Measurements from ENCODE around the gene STIL. TPM values are rescaled to one million over a fixed set of nuclear protein-coding genes. Genes with fewer than 3 reads are reported as not detected.
A peak's percentile ranks its signal among the peaks of the same experiment; 100 is the strongest.

Gene STIL
- total and polyA plus RNA-seq, 2 of the 13 experiments (the other 11 are each of a cell fraction or from before 2014, with no cell fraction given) = 13.7 to 18.6 TPM

- TF ChIP-seq MXD1 (CRISPR knock-in tag; IDR thresholded peaks at IDR 0.05) (peak; percentile 17; the same call in 1 of the 2 replicates), ELF3 (CRISPR knock-in tag; IDR thresholded peaks at IDR 0.05) (0 out of 2 replicates have a peak, but pooled peaks have one; percentile 13), SAP130 (CRISPR knock-in tag; IDR thresholded peaks at IDR 0.05; ENCODE audit: low read depth) (peak; percentile 79), SOX13 (IDR thresholded peaks at IDR 0.05) (no peak), SOX13 (CRISPR knock-in tag; conservative IDR thresholded peaks at IDR 0.05 in 1 of 2, IDR thresholded peaks at IDR 0.05 in 1 of 2) (peak in 1 of 2 experiments; percentile 21; a peak in 1 of 4 replicates), ZNF687 (CRISPR knock-in tag; IDR thresholded peaks at IDR 0.05) (0 out of 2 replicates have a peak, but pooled peaks have one; percentile 8), FOSL2 (CRISPR knock-in tag; IDR thresholded peaks at IDR 0.05) (no peak), DMAP1 (CRISPR knock-in tag; IDR thresholded peaks at IDR 0.05) (peak; percentile 33; the same call in 1 of the 2 replicates), KMT2B (CRISPR knock-in tag; IDR thresholded peaks at IDR 0.05) (peak; percentile 44; the same call in 1 of the 2 replicates), DRAP1 (CRISPR knock-in tag; IDR thresholded peaks at IDR 0.05) (peak; percentile 47; the same call in 1 of the 2 replicates), ZMYM2 (CRISPR knock-in tag; IDR thresholded peaks at IDR 0.05) (no peak), KLF11 (CRISPR knock-in tag; IDR thresholded peaks at IDR 0.05) (0 out of 2 replicates have a peak, but pooled peaks have one; percentile 7), ZSCAN31 (CRISPR knock-in tag; IDR thresholded peaks at IDR 0.05; ENCODE audit: low read depth) (0 out of 2 replicates have a peak, but pooled peaks have one; percentile 35), ZNF646 (CRISPR knock-in tag; IDR thresholded peaks at IDR 0.05) (no peak), ZNF574 (CRISPR knock-in tag; IDR thresholded peaks at IDR 0.05) (peak; percentile 83)
Observed at GRCh38 chr1:47333578-47333921, 19.6 kb upstream of the STIL start, which contains the start of gene CMPK1 (continued).

All from HepG2 (cell line).